GM21515 (cell line): Measurements from ENCODE around the gene SPTLC2.
A peak's percentile ranks its signal among the peaks of the same experiment; 100 is the strongest.
"Not testable (repeated sequence)": the region's sequence is repeated elsewhere in the genome, so short reads cannot be mapped to it uniquely, and the experiment has no call there.

Experiments used
- ATAC-seq: cut with Tn5 transposase; IDR thresholded peaks from one replicate; pipeline ENCODE4 v1.9.1; 2021; ENCODE audit not compliant: unreplicated experiment

Gene SPTLC2

DNA sequence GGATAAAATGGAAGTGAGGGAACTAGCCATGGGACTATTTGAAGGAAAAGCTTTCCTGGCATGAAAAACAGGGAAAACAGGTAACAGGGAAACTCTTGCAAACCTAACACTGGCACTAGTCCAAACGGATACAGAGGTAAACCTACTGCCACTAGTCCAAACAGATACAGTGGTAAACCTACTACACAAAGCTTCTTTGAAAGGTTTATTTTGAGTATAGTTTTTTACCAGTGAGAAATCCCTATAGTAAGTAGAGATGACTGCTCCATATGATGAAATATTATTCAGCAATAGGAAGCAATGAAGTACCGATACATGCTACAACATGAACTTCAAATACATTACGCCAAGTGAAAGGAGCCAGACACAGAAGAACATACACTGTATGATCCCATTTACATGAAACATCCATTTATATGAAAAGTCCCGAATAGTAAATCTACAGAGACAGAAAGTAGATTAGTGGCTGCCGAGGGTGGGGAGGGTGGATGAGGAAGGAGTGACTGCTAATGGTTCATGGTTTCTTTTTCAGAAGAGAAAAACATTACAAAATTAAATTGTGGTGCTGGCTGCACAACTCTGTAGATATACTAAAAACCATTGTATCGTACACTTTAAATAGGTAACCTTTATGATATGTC lies 25.5 kb downstream of the SPTLC2 start:
- no peak for ATAC-seq

DNA sequence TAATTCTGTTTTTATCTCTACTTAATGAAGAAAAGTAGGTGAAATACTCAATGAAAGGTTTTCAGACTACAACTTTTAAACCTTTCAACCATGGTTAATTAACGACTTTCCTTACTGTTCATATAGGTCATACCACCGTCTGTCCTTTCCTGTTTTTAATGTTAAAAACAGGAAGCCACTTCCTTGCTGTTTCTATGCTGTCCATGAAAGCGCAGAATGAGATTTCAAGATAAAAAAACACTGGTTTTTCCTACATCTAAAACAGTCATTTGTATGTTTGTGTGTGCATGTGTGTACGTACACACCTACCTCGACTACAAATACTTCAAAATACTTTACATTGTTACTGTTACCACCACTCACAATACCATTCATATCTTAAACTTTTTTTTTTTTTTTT lies 27.3 kb downstream of the SPTLC2 start:
- ATAC-seq, result no peak

DNA sequence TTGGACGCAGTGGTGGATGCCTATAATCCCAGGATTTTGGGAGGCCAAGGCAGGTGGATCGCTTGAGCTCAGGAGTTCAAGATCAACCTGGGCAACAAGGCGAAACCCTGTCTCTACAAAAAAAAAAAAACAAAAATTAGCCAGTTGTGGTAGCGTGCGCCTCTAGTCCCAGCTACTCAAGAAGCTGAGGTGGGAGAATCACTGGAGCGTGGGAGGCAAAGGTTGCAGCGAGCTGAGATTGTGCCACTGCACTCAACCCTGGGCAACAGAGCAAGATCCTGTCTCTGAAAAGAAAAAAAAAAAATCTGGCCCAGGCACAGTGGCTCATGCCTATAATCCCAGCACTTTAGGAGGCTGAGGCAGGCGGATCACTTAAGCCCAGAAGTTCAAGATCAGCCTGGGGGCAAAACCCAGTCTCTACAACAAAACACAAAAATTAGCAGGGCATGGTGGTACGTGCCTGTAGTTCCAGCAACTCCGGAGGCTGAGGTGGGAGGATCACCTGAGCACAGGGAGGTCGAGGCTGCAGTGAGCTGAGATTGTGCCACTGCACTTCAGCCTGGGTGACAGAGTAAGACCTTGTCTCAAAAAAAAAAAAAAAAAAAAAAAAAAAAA lies 27.9 kb downstream of the SPTLC2 start:
- not testable (repeated sequence) for ATAC-seq

DNA sequence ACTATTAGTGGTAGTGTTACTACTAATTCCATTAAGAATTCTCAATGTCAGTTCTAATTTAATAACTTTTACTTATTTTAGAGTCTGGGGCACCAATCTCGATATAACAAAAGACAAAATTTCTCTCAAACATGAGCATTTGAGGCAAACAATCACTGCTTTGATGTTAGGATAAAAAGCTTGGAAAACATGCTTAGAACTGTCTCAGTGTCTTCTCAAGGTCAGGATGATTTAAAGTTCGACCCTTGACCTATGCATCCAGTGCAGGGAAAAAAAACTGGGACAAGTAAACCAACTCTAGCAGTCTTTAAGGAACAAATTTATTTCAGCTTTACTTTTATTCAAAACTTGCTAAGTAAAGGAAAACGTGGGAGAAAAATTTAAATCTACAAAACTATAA lies 31.1 kb downstream of the SPTLC2 start:
- no peak for ATAC-seq

DNA sequence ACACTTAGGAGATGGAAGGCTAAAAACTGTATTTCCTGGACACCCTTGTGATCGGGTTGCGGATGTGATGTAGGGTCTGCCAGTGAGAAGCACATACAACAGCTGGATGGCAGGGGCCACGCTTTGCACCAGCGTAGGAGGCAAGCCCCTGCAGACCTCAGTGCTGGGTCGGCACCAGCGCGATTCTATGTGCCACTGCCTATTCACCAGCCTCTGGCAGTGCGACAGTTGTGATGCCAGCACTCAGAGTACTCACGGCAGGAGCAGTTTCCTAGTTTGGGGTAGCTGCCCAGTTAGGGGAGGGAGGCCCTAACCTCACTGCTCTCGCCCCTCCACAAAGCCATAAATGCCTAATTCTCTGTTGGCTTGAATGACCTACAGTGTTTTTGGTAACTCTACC lies 31.6 kb downstream of the SPTLC2 start:
- ATAC-seq, result no peak

DNA sequence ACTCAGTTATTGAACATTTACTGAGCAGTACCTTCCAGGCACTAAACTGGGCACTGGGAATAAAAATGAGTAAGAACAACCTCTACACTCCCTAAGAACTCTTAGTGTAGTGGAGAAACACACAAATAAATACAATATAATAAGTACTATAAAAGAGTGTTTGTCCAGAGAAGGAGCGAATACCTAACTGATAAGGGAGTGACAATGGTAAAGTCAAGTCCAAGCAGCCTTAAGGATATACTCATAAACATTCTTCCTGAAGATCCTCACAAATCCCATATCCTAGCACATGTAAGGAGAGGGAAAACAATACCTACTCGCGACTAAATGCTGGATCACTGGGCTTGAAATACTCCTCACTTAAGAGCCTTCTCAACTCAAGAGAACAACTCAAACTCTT lies 32.8 kb downstream of the SPTLC2 start:
- ATAC-seq, result no peak

DNA sequence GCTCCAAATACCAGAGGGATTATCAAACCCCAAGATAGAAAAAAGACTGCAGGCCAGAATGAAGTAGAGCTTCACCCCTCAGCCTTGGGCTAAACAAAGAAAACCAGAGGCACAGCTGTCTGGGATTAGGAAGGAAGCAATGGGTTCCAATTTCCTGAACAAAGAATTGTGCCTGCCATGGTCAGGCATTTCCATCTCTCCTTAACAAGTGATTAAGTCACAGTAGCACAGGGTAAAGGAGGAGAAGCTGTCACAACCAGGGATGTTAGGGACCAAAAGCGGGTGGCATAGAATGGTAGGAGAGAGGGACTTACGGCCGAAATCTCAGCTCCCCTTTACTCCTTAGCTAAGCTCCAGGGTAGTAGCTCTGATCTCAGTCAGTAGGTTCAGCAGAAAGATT lies 33.9 kb downstream of the SPTLC2 start:
- no peak for ATAC-seq

DNA sequence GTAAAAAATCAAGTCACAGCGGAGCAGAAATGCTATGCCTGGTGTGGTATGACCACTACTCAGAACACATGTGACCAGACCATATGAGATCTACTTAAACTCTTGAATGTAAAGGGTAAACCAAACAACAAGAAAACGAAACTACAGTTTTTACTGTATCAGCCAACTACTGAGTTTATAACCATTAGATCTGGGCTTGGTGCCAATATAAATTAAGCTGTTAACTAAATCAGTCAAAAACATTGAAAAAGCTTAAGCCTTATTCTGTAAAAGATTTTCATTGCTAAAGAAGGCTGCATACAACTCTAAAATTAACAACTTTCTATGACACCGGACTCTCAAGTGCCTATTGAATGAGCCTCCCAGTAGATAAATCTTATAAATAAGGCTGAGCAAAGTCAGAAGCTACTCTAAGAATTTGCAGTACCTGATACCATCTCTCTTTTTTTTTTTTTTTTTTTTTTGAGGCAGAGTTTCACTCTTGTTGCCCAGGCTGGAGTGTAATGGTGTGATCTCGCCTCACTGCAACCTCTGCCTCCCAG lies 35.4 kb downstream of the SPTLC2 start:
- ATAC-seq, result peak; percentile 94

DNA sequence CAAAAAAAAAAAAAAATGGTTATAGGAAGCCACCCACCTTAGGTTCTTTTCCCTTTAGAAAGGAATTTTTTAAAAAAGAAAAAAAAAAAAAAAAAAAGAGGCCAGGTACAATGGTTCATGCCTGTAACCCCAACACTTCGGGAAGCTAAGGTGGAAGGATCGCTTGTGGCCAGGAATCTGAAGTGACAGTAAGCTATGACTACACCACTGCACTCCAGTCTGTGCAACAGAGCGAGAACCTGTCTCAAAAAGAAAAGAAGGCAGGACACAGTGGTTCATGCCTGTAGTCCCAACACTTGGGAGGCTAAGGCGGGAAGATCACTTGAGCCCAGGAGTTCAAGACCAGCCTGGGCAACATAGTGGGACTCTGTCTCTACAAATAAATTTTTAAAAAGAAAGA lies 36.0 kb downstream of the SPTLC2 start:
- no peak for ATAC-seq

DNA sequence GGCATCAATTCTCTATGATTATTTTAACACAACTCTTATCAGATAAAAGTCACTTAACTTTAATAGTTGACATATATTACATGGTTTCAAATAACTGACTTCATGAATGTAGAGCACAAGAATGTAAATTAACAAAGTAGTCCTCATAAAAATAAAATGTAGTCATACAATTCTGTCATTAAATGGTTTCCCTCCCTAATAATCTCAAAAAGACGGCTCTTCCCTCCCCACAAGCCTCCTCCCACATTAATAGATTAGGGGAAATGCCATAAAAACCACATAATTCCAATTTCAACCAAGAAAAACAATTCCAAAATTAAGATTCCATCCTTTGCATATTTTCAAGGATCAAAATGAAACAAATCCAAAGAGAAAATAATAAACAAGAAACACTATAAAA lies 36.7 kb downstream of the SPTLC2 start:
- no peak for ATAC-seq

DNA sequence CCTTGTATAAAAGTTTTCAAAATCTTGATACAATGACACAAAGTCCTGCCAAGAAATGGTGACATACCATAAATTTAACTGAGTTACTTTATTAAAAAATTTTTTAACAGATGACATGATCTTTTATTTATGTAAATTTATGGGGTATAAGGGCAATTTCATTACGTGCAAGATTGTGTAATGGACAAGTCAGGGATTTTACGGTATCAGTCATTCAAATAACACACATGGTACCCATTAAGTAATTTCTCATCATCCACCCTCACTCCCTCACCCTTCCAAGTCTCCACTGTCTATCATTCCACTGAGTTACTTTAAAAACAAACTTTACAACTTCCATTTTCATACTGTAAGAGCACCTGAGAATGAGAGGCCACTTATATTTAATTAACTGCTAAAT lies 37.4 kb downstream of the SPTLC2 start:
- no peak for ATAC-seq

DNA sequence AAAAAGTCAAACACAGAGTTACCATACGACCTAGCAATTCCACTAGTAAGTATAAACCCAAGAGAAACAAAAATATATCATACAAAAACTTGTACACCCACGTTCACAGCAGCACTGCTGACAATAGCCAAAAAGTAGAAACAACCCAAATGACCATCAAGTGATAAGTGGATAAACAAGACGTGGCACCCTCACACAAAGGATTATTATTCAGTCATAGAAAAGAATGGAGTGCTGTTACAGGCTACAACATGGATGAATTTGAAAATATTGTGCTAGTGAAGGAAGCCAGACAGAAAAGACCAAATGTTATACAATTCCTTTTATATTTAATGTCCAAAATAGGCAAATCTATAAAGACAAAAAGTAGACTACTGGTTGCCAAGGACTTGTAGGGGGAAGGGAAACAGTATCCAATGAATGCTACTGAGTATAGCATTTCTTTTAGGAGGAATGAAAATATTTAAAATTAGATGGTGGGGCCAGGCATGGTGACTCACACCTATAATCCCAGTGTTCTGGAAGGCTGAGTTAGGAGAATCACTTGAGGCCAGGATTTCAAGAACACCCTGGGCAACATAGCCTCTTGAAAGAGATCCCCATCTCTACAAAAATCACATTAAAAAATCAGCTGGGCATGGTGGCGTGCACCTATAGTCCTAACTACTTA lies 41.9 kb downstream of the SPTLC2 start:
- no peak for ATAC-seq

DNA sequence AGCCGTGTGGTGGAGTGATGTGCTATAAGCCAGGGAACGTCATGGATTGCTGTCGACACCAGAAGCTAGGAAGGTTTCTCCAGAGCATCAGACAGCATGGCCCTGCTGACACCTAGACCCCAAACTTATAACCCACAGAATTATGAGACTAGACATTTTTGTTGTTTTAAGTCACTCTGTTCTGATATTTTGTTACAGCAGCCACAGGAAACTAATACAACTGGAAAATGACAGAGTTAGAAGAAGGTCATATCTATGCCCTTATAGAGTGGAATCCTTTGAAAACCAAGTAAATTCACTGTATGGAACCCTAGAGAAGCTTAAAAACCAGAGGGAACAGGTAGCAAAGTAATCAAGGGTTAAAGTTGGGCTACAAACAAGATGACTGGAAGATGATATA lies 42.5 kb downstream of the SPTLC2 start:
- ATAC-seq, result no peak

DNA sequence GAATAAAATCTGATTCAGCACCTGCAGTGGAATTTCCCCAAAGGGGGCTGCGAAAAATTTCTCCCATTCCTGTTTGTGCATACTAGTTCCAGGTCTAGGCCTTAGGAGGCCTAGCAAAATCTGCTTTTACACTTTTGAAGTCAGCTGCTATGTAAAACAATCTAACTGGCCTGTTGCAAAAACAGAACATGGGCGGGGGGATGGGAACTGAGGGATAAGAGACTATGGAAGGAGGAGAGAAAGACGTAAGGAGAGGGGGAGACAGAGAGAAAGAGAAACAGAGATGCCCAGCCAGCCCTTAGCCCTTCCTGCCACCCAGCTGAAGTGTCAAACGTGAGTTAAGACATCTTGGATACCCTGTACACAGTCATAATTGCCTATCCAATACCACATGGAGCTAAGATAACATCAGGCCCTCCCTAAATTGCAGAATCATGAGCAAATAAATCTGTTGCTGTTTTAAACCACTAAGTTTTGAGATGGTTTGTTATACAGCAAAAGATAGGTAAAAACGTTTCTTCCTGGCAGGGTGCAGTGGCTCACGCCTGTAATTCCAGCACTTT lies 45.6 kb downstream of the SPTLC2 start:
- no peak for ATAC-seq

DNA sequence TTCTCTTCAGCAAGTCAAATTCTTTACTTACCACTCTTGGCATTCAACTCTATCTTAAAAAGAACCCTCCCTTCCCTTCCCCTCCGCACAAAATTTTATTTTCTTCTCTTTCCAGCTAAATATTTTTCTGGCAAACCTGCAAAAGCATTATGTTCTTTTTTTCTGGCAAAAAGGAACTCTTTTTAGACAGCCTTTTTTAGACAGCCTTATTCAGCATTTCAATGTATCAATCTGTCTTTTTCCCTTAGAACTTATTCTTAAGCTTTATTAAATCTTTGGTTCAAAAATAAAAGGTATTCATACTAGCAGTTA lies 50.5 kb downstream of the SPTLC2 start:
- ATAC-seq, result no peak

DNA sequence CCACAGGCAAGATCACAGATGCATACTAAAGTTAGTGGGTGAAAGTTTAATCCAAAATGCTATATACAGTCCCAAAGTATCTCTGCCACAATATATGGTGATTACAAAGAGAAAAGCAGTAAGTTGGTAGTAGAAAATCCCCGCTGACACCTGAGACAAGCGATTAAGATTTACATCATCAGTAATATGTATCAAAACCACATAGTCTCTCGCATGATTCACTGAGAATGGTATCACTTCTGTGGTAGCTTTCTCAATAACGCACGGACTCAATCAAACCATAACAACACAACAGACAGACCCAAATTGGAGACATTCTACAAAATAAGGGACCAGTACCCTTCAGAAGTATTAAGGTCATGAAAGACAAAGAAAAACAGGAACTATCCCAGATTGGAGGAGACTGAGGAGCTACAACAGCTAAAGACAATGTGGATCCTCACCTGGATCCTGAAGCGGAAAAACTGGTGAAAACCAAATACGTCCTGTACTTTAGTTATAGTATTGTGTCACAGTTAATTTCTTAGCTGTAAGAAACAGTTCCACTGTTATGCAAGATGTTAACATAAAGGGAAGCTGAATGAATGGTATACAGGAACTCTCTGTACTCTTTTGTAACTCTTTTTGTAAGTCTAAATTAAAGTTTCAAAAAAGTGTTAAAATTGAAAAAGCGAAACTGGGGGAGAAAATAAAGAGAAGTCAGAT lies 51.0 kb downstream of the SPTLC2 start:
- ATAC-seq, result no peak

DNA sequence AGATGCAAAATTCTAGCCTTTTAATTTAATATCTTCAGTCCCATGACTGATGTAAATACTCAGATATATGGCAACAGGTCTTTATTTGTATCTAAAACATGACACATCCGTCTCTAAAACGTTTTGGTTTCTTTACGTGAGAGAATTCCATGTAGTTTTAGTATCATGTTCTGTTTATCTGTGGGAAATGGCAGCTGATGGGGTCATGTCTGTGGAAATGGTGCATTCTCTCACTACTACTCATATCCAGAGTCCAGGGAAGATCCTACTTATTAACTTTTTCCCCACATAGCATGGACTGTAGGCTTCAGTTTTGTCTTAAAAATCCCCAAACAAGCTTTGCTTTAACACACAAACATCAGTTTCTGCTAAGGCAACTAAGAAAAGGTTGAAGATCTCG lies 53.8 kb downstream of the SPTLC2 start:
- no peak for ATAC-seq

DNA sequence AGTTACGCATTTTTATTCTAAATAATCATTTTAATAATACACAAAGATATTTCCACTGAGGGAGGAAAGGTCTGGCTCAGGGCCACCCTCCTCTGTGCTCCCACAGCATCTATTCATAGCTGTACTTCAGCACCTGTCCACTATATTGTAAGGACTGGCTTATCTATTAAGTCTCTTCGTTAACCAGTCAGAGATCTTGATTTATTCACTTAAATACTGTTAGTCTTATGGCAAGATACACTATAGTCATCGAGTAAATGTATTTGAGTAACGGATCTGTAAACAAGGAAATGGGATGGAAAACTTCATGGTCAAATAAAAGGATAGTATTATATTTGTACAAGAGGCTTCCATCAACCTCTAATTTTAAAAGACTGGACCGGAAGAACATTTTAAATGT lies 54.6 kb downstream of the SPTLC2 start:
- ATAC-seq, result no peak

DNA sequence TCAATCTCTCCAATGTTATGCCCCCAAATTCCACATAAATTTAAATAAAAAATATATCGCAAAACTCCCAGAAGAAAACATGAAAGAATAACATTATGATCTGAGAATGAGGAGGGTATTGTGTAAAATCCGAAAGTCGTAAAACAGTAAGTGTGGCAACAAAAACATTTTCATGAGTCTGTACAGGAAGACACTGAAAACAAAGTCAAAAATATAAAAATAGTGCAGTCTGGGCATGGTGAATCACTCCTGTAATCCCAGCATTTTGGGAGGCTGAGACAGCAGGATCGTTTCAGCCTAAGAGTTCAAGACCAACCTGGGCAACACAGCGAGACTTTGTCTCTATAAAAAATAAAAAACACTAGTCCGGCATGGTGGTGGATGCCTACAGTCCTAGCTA lies 57.1 kb downstream of the SPTLC2 start:
- no peak for ATAC-seq

DNA sequence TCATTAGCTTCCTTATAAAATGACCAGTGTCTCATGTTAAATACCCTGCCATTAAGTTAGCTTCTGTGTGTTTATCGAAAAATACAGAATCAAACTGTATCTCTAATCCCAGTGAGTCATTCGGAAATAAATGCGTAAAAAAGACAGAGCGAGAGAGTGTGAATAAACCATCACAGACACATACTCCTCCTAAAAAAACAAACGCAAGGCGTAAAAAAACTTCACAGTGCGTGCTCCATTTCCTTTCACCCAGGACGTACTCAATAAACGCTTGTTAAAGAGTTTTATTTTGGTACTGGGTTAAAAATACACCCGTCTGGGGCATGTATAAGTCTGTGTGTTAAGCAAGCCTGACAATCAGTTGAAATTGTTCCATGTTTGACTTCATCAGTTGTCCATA lies 59.0 kb downstream of the SPTLC2 start:
- ATAC-seq, result no peak

DNA sequence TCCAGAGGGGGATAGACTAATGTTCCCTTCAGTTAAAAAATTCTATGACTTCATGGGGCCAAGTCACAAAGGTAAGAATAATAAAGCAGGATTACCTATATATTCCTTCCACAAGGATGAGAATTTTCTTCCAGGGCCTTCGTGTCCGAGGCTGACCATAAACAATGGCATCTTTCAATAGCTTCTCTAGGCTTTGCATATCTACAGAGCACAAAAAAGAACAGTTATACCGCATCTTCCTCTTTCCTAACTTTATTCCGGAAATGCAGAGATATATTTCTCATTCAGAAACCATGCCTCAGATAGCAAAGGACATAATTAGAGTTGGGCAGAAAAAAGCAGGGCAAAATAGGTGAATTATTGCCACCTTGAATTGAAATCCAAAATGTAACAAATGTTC lies 59.5 kb downstream of the SPTLC2 start:
- no peak for ATAC-seq
